ENCODE results near the gene REELD1.

REELD1 gene

GRCh38 chr4:146229406-146229805 lies 15.1 kb downstream of the REELD1 start:
- DNase-seq, result no peak

GRCh38 chr4:146232131-146232722 lies 17.9 kb downstream of the REELD1 start:
- DNase-seq, result no peak

GRCh38 chr4:146235654-146236177 lies 21.4 kb downstream of the REELD1 start:
- no peak for DNase-seq

GRCh38 chr4:146236216-146236615 lies 21.9 kb downstream of the REELD1 start:
- DNase-seq, result no peak

- DNase-seq, result no peak
Measured at GRCh38 chr4:146237092-146237491, 22.8 kb downstream of the REELD1 start.

- DNase-seq, result no peak
Measured at GRCh38 chr4:146238107-146238506, 23.8 kb downstream of the REELD1 start.

GRCh38 chr4:146243141-146243882 lies 29.0 kb downstream of the REELD1 start:
- no peak for DNase-seq

- DNase-seq, result no peak
Measured at GRCh38 chr4:146243883-146244277, 29.5 kb downstream of the REELD1 start.

- DNase-seq, result no peak
Measured at GRCh38 chr4:146244496-146244895, 30.2 kb downstream of the REELD1 start.

GRCh38 chr4:146245246-146245645 lies 30.9 kb downstream of the REELD1 start:
- DNase-seq, result no peak

- DNase-seq, result no peak
Measured at GRCh38 chr4:146245850-146246249, 31.5 kb downstream of the REELD1 start.

GRCh38 chr4:146246381-146246780 lies 32.0 kb downstream of the REELD1 start:
- DNase-seq, result no peak

- DNase-seq, result no peak
Measured at GRCh38 chr4:146247356-146247755, 33.0 kb downstream of the REELD1 start.

- no peak for DNase-seq
Measured at GRCh38 chr4:146252969-146253611, 38.8 kb downstream of the REELD1 start.

- DNase-seq, result no peak
Measured at GRCh38 chr4:146255463-146255862, 41.1 kb downstream of the REELD1 start.

GRCh38 chr4:146255874-146256273 lies 41.5 kb downstream of the REELD1 start:
- no peak for DNase-seq

GRCh38 chr4:146256328-146256727 lies 42.0 kb downstream of the REELD1 start:
- no peak for DNase-seq

- no peak for DNase-seq
Measured at GRCh38 chr4:146257511-146257910, 43.2 kb downstream of the REELD1 start.

GRCh38 chr4:146260521-146260920 lies 46.2 kb downstream of the REELD1 start:
- no peak for DNase-seq

- DNase-seq, result no peak
Measured at GRCh38 chr4:146261041-146261440, 46.7 kb downstream of the REELD1 start.

GRCh38 chr4:146263793-146264192 lies 49.5 kb downstream of the REELD1 start:
- DNase-seq, result no peak

- DNase-seq, result no peak
Measured at GRCh38 chr4:146265950-146266490, 51.7 kb downstream of the REELD1 start.

- DNase-seq, result no peak
Measured at GRCh38 chr4:146267826-146268225, 53.5 kb downstream of the REELD1 start.

GRCh38 chr4:146269228-146269653 lies 54.9 kb downstream of the REELD1 start:
- no peak for DNase-seq
